ENCODE data around the gene YPEL1.

DNA sequence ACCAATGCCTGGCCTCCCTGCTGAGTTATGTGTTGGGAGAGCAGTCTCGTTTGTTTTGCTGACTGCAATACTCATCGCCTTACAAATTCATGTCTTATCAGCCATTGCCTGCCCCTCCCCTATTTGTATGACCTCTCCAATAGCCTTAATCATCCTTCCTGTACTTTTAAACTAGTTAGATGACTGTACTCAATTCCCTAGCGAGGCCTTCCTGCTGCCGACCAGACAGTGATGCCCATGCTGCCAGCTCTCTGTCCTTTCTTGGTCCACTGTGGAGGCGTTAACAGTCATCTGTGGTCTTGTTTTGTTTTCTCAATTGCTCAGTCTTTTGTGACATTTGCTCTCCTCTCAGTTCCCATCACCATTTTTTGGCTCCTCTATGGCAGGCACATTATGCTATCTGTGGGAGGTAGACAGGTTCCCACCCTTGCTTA, 20.3 kb upstream of the YPEL1 start:
- TF ChIP-seq, protein P1, sequence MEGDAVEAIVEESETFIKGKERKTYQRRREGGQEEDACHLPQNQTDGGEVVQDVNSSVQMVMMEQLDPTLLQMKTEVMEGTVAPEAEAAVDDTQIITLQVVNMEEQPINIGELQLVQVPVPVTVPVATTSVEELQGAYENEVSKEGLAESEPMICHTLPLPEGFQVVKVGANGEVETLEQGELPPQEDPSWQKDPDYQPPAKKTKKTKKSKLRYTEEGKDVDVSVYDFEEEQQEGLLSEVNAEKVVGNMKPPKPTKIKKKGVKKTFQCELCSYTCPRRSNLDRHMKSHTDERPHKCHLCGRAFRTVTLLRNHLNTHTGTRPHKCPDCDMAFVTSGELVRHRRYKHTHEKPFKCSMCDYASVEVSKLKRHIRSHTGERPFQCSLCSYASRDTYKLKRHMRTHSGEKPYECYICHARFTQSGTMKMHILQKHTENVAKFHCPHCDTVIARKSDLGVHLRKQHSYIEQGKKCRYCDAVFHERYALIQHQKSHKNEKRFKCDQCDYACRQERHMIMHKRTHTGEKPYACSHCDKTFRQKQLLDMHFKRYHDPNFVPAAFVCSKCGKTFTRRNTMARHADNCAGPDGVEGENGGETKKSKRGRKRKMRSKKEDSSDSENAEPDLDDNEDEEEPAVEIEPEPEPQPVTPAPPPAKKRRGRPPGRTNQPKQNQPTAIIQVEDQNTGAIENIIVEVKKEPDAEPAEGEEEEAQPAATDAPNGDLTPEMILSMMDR (IDR thresholded peaks at IDR 0.05): no peak
- no peak for TF ChIP-seq EP300 (IDR thresholded peaks at IDR 0.05)
- TF ChIP-seq POLR2A (IDR thresholded peaks at IDR 0.05): no peak
